Activated CD4-positive, alpha-beta T cell treated with anti-CD3 and anti-CD28 coated beads, Interleukin-2, amount 50 U/mL, for 16 hours (primary cell): ENCODE data around the gene FBXO42.

Experiments used
- DNase-seq: peaks from one replicate; pipeline ENCODE4 v3.0.0-alpha.2; 2020

Gene FBXO42

DNA sequence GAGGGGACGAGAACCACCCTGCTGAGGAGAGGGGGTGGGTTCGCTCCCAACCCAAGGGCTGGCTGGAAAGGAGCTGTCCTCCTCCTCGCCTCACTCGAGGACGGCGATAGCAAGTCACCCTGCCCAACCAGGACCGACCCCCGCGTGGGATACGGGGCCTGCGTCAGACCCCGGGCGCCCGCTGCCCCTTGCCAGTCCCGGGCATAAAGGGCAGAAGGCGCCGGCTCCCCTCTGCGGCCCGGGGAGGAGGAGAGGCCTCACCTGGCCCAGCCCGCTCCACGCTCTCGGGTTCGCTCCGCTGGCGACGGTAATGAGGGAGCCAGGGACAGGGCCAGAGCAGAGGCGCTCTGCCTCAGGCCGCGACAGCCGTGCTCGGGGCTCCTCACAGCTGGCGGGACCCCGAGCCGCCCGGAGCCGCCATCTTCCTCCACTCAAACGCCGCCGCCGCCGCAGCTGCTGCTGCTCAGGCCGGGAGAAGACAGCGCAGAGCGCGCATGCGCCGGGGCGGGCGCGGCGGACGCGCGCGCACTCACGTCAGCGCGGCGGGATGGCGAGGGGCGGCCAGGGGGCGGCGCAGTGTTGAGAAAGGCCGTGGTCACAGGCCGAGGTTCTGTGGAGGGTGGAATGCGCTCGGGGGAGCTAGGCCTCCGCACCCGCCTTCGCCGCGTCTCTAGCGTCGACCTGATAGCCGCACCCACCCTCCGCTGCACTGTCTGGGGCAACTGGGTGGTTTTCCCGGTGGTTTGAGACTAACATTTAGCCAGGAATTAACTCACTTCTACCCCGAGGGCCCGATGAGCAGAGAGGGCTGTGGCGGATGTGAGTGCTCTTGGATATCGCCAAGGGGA lies at the start of gene FBXO42:
TSS of gene FBXO42 (minus strand) at position 487 of the 848 bp plus-strand sequence. CDS start 37,062 bp downstream, outside the sequence.
- peak; percentile 95 for DNase-seq

DNA sequence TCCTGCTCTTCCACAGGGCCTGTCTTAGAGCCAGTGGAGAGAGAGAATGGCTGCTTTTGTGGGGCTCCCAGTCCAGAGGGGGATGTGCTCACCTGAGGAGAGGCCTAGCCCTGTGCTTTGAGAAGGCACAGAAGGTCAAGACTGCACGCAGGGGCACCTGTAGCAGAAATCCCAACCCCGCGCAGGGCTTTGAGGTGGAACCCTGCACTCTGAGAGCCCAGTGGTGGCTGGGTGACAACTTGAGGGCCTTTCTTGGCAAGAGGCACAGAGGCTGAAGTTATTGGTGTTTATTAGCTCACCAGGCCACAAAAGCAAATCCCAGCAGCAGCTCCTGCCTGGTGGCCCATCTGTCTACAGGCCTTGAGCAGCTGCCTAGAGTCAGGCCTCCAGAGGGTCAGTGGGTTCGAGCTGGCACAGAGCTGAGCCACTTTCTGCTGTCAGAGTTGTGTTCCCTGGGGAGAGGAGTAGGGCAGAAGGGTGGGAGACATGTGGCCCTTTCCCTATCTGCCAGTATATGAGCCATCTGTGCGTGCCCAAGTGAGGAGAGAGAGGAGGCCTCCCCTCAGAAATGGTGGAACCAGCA lies 46.2 kb upstream of the FBXO42 start:
- DNase-seq = no peak

DNA sequence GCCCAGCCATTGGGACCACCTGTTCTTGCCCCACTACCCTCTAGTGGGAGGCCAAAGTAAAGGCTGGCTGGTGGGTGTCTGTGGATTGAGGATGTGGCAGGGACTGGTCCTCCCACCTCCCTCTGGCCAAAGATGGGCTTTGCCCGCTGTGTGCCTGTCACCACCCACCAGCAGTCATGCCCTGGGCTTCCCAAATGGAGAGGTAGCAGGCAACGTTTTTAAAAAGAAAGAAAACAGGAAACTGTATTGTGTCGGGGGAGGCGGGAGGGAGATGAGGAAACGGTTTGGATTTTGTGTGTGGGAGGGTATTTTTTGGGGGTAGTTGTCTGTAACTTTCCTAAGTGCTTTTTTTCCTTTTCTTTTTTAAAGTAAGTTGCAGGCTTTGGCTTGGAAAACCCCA lies 44.8 kb upstream of the FBXO42 start:
- no peak for DNase-seq

DNA sequence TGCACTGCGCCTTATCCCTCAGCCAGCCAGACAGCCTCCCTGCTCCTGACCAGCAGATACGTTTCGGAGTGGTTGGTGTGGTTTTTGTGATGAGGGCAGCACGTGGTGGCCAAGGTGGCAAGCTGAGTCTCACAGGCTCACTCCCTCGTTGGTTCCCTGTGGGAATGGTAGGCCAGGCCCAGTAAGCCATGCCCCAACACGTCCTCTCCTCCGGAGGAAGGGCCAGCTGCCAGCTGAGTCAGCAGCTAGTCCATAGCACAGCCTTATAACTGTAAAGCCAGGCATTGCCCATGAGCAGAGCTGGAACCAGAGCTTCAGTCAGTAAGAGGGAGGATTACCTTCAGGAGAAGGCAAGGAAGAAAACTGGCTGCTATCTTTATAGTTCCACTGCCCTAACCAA lies 44.3 kb upstream of the FBXO42 start:
- no peak for DNase-seq

GRCh38 chr1:16394977-16395376 lies 42.7 kb upstream of the FBXO42 start:
- DNase-seq = no peak

- no peak for DNase-seq
Observed at GRCh38 chr1:16393570-16394521, 41.6 kb upstream of the FBXO42 start.

GRCh38 chr1:16392740-16393569 lies 40.7 kb upstream of the FBXO42 start:
- DNase-seq = no peak

DNA sequence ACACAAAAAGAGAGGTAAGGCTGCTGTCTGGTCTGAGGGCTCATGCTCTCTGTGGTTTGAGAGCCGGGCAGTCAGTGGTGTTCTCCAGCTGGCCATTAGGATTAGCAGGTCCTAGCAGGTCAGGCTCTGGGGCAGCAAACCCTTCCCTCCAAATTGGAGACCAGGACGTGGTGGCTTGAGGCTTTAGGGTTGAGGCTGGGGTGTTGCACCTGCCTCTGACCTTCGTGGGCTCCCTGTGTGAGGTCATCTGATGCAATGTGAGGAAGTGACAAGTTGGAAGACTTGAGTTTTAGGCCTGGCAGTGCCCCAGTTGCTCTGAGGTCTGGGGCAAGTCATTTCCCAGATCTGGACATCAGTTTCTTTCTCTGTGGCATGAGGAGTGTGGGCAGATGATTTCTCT lies 39.1 kb upstream of the FBXO42 start:
- peak; percentile 48 for DNase-seq

DNA sequence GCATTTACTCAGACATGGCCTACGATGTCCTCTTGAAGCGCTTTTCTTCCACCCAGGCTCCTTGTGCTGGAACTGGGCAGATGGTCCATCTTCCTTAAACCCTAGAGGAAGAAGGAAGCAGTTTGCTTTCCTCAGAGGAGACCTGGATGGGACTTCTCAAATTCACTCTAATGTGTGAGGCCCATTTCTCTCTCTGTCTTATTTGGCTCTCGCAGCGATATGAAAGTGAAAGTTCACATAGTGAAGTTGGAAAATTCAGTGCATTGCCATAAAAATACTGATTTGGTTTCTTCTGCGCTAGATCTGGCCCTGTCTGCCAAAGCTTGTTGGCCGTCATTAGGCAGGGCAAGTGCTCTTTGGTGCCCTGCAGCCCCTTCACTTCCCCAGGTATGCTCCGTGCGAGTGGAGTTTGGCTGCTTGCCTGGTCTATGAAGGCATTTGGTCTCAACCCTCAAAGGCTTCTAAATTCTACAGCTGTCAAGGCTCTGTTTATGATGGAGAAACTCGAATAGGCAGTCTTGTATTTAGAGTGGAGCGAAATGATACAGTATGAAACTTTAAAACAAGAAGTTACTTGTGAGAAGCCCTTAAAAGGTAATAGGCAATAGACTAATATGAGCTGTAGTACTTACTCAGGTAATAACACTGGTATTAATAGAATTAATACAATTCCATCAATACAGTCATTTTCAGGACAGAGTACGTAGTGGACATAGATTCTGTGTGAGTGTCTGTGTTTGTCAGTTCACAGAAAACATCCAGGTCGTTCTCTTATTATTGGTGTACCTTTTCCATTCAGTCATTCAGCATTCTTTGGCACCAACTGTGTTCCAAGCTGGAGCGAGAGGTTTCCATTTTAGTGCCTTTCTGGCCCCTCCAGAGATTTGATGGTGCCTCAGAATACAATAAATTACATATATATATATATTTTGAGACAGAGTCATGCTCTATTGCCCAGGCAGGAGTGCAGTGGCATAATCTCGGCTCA lies 35.2 kb upstream of the FBXO42 start:
- no peak for DNase-seq

GRCh38 chr1:16386454-16387113 lies 34.3 kb upstream of the FBXO42 start:
- DNase-seq = no peak

DNA sequence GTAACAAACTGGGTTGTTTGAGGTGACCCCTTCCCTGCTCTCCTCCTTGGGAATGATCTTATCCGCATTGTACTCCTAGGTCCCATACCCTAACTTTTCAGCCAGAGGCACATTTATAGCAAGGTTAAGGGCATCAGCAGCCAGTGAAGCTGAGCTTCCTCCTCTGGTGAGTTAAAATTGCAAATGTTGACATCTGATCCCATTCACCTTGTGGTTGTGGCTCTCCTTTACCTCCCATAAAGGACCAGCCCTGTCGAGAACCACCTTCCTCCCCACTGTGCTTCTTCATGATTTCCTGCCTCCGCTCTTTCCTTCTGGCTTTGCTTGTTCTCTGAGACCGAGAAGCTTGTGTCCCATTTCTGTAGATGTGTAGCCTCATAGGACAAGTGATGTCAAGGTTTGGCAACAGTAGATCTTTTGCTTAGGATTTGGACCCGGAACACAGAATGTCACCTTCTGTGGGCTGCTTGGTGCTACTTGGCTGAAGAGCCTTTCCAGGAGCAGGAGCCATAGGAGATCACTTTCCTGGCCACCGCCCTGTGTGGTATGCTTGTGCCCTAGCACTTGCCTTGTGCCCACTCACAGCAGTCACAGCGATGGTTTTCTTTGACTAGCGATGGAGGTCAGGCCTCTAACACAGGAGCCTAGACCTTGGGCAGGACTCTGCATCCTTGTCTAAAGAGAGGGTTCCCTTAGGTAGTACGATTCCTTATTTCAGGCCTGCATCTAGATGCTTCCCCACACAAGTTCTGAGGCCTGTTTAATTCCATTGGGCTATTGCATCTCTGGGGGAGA lies 33.6 kb upstream of the FBXO42 start:
- no peak for DNase-seq

DNA sequence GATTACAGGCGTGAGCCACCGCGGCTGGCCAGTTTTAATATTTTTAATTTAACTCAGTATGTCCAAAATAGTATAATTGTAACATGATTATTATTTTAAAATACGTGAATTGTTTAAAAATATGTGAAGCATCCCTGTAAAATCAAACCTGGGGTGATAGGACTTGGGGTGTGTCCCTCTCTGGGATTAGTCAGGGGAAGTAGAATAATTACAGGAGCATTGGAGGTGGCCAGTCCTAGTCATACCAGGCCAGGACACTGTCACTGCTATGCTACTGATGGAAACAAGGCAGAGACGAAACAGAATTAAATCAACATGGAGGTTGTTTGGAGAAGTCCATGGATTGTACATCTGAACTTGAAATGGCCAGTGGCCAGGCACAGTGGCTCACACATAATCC lies 31.6 kb upstream of the FBXO42 start:
- DNase-seq = no peak

DNA sequence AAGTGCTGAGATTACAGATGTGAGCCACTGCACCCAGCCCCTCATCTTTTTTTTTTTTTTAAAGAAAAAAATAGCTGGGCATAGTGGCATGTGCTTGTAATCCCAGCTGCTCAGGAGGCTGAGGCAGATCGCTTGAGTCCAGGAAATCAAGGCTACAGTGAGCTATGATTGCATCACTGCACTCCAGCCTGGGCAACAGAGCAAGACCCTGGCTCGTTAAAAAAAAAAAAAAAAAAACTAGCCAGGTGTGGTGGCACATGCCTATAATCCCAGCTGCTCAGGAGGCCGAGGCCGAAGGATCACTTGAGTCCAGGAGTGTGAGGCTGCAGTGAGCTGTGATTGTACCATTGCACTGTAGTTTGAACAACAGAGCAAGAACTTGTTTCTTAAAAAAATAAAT lies 28.6 kb upstream of the FBXO42 start:
- no peak for DNase-seq

- no peak for DNase-seq
Observed at GRCh38 chr1:16378443-16378842, 26.2 kb upstream of the FBXO42 start.

GRCh38 chr1:16376971-16377370 lies 24.7 kb upstream of the FBXO42 start:
- DNase-seq = no peak

GRCh38 chr1:16375521-16376340 lies 23.5 kb upstream of the FBXO42 start:
- no peak for DNase-seq

GRCh38 chr1:16374266-16374665 lies 22.0 kb upstream of the FBXO42 start:
- no peak for DNase-seq

DNA sequence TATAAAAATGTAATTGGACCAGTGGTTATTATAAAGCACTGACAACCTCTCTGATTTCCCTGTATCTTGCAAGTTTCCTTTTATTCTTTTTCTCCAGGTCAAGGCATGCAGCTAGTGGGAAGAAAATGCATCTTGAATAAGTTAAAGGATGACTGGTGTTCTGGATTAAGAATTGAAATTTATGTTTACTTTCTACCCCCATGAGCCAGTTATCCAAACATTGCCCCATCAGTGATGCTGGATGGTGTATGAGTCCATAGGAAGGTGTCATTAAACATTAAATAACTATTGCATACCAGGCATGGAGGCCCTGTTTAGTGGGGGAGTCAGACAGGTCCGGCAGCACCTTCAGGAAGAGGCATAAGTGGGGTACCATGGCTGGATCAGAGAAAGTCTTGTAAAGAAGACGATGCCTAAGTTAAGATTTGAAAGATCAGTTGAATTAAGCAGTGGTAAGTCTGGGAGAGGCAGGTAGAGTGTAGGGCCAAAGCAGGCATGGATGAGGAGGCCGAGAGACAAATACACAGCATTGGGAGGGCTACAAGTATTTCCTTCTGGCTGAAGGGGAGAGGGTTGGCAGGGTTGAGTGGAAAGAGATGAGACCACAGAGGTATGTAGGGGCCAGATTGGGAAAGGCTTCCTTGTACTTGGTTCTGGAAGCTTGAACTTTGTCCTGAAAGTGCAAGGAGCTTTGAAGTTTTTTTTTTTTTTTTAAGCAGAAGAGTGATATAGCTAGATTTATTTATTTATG lies 20.4 kb upstream of the FBXO42 start:
- no peak for DNase-seq
